ENCODE data around the gene TGIF2LY. TPM values are rescaled to one million over a fixed set of nuclear protein-coding genes. Genes with fewer than 3 reads are reported as not detected.
"Not testable (repeated sequence)": the region's sequence is repeated elsewhere in the genome, so short reads cannot be mapped to it uniquely, and the experiment has no call there.

The TGIF2LY gene
- not detected in 2 replicates for total RNA-seq (2014; rRNA removed; shearing (Covaris generic))

GRCh38 chrY:3578767-3579166 is at the start of gene TGIF2LY:
Gene TGIF2LY, plus strand, starts transcription at chrY:3579067. Its CDS starts 178 bp downstream, at chrY:3579245.
- DNase-seq (ENCODE audit: low spot score): not testable (repeated sequence)

All from H4 (cell line).